BE2C (cell line): ENCODE data around the gene ERVW-1.

Experiments used
- DNase-seq: peaks from one replicate; pipeline ENCODE4 v3.0.0-alpha.2; 2020
- H3K27me3 ChIP-seq: fragments of 250-450 bp; sonication (Bioruptor Pico); 2 replicates; pipeline ENCODE4 v1.5.1; 2020; ENCODE audit warnings: mild to moderate bottlenecking
- H3K36me3 ChIP-seq: fragments of 250-450 bp; sonication (Bioruptor Pico); 2 replicates; pipeline ENCODE4 v1.5.1; 2020; ENCODE audit warnings: mild to moderate bottlenecking
- H3K4me1 ChIP-seq: fragments of 250-450 bp; sonication (Bioruptor Pico); 2 replicates; pipeline ENCODE4 v1.5.1; 2020
- H3K4me3 ChIP-seq: 2 replicates; pipeline ENCODE4 v1.5.1; 2011; ENCODE audit warnings: low read depth, low read length
- H3K9me3 ChIP-seq: fragments of 250-450 bp; sonication (Bioruptor Pico); 2 replicates; pipeline ENCODE4 v1.5.1; 2020
- TF ChIP-seq, protein P1 (sequence below): IDR thresholded peaks from 2 replicates; pipeline ENCODE4 v1.5.1; 2012; ENCODE audit warnings: mild to moderate bottlenecking, low read depth, low read length

ERVW-1 gene

DNA sequence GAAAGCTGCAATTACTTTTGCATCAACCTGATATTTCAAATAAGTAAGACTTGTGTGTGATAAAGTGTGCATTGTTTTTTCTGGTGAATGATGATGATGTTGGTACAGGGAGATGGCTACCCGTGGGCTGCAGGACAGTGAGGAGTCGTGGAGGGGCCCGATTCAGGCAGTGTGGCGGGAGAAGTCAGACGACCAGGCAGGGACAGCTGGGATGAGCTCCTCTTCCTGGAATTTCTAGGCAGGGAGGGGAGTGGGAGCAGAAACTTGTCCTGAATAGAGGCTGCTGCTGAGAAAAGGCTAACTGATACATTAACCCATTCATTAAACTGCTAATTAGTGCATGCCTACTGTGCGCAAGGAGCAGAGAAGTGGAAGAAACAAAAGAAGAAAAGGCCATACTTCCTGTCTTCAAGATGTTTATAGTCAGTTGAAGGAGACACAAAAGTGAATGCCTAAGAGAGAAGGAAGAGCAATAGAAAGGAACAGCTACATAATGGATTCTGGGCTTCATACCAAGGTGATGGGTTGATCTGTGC lies 39.7 kb downstream of the ERVW-1 start:
- Histone ChIP-seq H3K27me3 (no peaks in the 10 kb centered on the region), H3K9me3 (no peaks in the 10 kb centered on the region), H3K4me1 (no peaks in the 10 kb centered on the region), H3K4me3 (no peak overlapping the region), H3K36me3 (no peaks in the 10 kb centered on the region)
- TF ChIP-seq, protein P1, sequence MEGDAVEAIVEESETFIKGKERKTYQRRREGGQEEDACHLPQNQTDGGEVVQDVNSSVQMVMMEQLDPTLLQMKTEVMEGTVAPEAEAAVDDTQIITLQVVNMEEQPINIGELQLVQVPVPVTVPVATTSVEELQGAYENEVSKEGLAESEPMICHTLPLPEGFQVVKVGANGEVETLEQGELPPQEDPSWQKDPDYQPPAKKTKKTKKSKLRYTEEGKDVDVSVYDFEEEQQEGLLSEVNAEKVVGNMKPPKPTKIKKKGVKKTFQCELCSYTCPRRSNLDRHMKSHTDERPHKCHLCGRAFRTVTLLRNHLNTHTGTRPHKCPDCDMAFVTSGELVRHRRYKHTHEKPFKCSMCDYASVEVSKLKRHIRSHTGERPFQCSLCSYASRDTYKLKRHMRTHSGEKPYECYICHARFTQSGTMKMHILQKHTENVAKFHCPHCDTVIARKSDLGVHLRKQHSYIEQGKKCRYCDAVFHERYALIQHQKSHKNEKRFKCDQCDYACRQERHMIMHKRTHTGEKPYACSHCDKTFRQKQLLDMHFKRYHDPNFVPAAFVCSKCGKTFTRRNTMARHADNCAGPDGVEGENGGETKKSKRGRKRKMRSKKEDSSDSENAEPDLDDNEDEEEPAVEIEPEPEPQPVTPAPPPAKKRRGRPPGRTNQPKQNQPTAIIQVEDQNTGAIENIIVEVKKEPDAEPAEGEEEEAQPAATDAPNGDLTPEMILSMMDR = no peak
- DNase-seq = no peak

DNA sequence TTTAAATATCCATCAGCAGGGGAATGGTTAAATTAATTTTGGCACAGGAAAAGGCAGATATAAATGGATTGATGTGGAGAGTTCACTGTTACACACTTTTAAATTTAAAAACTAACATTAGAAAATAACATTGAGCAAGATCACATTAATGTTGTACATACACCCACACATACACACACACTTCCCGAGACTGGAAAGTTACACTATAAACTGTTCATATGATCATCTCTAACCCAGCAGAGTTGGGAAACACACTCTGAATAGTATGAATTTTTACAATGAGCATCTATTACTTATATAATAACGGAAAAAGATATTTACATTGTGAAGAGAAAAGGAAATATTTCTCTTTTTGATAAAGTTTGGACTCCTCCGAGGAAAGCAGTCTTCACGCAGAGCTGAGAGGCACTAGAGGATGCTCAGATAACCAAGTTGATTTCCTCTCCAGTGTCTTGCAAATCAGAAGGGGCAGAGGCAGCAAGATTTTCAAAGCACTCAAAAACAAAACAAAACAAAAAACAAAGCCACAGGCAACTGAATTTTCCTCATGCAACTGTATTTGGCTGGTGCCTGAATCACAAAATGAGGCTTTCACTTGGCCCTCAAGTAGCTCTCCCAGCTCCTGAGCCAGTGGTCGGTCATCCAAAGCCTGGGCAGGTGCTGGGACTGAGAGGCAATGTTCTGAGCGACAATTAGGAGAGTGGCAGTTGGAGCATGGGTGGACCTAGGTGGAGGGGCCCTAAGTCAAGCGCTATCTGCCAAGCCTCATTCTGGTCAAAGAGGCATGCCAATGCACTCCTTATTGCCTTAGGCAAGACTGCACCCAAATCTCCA lies 40.9 kb downstream of the ERVW-1 start:
- Histone ChIP-seq H3K9me3 (no peaks in the 10 kb centered on the region), H3K36me3 (no peaks in the 10 kb centered on the region), H3K4me3 (no peak overlapping the region), H3K4me1 (no peaks in the 10 kb centered on the region), H3K27me3 (no peaks in the 10 kb centered on the region)
- no peak for DNase-seq
- TF ChIP-seq, protein P1 = no peak

DNA sequence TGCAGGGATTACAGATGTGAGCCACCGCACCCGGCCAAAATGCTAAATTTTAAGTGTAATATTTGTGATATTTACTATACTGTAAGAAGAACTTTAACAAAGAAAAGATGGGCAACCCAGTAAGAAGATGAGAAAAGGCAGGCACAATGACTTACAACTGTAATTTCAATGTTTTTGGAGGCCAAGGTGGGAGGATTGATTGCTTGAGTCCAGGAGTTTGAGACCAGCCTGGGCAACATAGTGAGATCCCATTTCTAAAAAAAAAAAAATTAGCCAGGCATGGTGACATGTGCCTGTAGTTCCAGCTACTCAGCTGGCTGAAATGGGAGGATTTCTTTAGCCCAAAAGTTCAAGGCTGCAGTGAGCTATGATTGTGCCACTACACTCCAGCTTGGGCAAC lies 42.2 kb downstream of the ERVW-1 start:
- H3K36me3 ChIP-seq = no peaks in the 10 kb centered on the region
- TF ChIP-seq, protein P1 = no peak

DNA sequence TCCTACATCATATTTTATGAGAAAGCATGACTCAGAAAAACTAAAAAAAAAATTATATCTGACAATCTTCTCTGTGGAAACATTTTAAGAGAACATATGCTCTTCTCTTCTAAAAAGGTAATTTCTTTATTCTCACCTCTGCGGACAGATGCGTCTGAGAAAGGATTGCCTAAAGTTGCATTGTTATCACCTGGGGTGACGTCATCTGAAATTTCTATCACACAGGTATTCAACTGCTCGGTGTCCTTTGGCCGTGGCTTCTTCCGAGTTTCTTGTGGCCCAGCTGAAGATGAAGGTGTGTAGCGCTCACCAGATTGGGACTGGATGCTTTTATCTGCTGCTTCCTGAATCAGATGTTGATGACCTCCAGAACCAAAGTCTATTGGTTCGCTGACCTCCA lies 44.7 kb downstream of the ERVW-1 start:
- TF ChIP-seq, protein P1 = no peak
- Histone ChIP-seq H3K27me3 (no peaks in the 10 kb centered on the region), H3K9me3 (no peaks in the 10 kb centered on the region), H3K4me1 (no peaks in the 10 kb centered on the region), H3K36me3 (no peaks in the 10 kb centered on the region), H3K4me3 (no peak overlapping the region)
- no peak for DNase-seq

More for the DNA sequence above, 42.2 kb downstream of the ERVW-1 start:
- Histone ChIP-seq H3K9me3 (no peaks in the 10 kb centered on the region), H3K27me3 (no peaks in the 10 kb centered on the region), H3K4me3 (no peak overlapping the region), H3K4me1 (no peaks in the 10 kb centered on the region)
- no peak for DNase-seq

DNA sequence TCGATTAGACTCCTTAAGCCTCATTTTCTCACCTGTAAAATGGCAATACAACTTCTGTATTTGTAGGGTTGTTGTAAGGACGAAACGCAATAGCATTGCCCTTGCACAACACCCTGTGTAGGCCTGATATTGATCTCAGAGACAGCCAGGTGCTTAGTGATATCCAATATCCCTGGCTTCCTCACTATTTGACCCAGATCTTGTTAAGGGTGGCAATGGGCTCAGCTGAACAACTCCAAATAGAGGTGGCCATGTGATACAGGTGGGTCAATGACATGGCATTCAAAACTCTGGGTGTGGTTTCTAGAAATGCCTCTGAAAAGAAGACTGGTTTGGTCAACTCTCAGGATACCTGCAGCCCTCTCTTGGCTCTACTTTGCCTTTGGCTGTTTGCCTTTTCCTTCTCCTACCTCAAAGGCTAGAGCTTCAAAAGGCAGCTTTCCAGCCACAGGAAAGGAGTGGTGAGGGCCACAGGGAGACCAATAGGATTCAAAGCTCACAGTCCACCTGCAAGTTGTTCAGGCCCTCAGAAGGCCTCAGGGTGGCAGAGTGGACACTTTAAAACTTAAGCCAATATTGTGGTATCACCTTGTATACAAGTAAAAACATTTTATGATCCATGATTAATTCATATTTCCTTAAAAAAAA lies 45.3 kb downstream of the ERVW-1 start:
- Histone ChIP-seq H3K4me1 (no peaks in the 10 kb centered on the region), H3K27me3 (no peaks in the 10 kb centered on the region), H3K36me3 (no peaks in the 10 kb centered on the region), H3K4me3 (no peak overlapping the region), H3K9me3 (no peaks in the 10 kb centered on the region)
- no peak for DNase-seq
- TF ChIP-seq, protein P1 = no peak

DNA sequence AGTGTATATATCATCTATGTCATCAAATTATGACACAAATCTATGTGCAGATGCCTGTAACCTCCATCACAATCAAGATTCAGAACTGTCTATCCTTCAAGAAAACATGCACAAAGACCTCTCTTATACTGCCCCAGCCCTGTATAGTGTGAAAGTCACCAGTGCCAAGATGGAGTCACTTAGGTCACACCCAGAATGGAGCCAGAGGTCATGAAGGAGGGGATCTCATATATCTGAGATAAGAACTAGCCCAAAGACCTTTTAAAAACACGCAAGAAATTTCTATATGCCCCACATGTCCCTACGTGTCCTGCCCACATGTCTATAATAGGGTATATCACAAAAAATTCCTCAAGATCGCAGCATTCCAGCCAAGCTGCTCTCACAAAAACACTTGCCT lies 50.6 kb downstream of the ERVW-1 start:
- DNase-seq = no peak
- Histone ChIP-seq H3K36me3 (no peaks in the 10 kb centered on the region), H3K4me1 (no peaks in the 10 kb centered on the region), H3K4me3 (no peak overlapping the region), H3K9me3 (no peaks in the 10 kb centered on the region), H3K27me3 (no peaks in the 10 kb centered on the region)
- TF ChIP-seq, protein P1 = no peak
